Right atrium auricular region (tissue), 2 donors: Measurements from ENCODE around the gene KIAA1191. TPM values are rescaled to one million over a fixed set of nuclear protein-coding genes. Genes with fewer than 3 reads are reported as not detected.
"Not testable (repeated sequence)": the region's sequence is repeated elsewhere in the genome, so short reads cannot be mapped to it uniquely, and the experiment has no call there.

ENCODE experiments used
- DNase-seq: peaks from one replicate; pipeline ENCODE4 v3.0.0-alpha.2; 2019; ENCODE audit warnings: low spot score
- H3K27ac ChIP-seq, 2 donors: fragments of 200-600 bp; sonication (generic); 1 replicate in 1 of 2; 2 replicates in 1 of 2; pipeline ENCODE4 v1.5.1; 2016 to 2019
- H3K27me3 ChIP-seq, 2 donors: fragments of 200-600 bp; sonication (generic); one replicate each; pipeline versions ENCODE4 v1.5.1 to v1.6.0; 2017 to 2019
- H3K36me3 ChIP-seq: fragments of 200-600 bp; sonication (generic); one replicate; pipeline ENCODE4 v1.5.1; 2016
- H3K4me1 ChIP-seq, 2 donors: fragments of 200-600 bp; sonication (generic); one replicate each; pipeline versions ENCODE4 v1.5.1 to v1.6.0; 2017 to 2019
- H3K4me3 ChIP-seq, 2 donors: fragments of 200-600 bp; sonication (generic); 1 replicate in 1 of 2; 2 replicates in 1 of 2; pipeline ENCODE4 v1.5.1; 2017 to 2019; ENCODE audit warnings: mild to moderate bottlenecking in 1 of 2, moderate library complexity in 1 of 2
- H3K9me3 ChIP-seq, 2 donors: fragments of 200-600 bp; sonication (generic); one replicate each; pipeline ENCODE4 v1.5.1; 2019
- microRNA counts, 2 donors: library from miRNA; unstranded; fragments of <30 nt; microRNA quantifications; one replicate each; lab custom pipeline; 2016 to 2017
- microRNA-seq, 2 donors: library from miRNA; unstranded; fragments of <30 nt; microRNA quantifications; one replicate each; pipeline ENCODE4, GENCODE V29; 2016 to 2017; ENCODE audit warnings: borderline number of aligned reads in 2 of 2, borderline replicate concordance in 1 of 2
- total RNA-seq, 2 donors: library from RNA; depleted of rRNA; stranded (reverse); fragments of >200 nt; gene quantifications; one replicate each; pipeline ENCODE4 v1.1.0, GENCODE V29; 2016
- TF ChIP-seq, protein P1 (sequence below), 2 donors: fragments of 200-600 bp; sonication (generic); IDR thresholded peaks; one replicate each; pipeline ENCODE4 v1.5.1; 2019; ENCODE audit warnings: antibody characterized with exemption in 2 of 2

Gene KIAA1191
- total RNA-seq, 2 donors from 2014 or later = 118 to 141 TPM

DNA sequence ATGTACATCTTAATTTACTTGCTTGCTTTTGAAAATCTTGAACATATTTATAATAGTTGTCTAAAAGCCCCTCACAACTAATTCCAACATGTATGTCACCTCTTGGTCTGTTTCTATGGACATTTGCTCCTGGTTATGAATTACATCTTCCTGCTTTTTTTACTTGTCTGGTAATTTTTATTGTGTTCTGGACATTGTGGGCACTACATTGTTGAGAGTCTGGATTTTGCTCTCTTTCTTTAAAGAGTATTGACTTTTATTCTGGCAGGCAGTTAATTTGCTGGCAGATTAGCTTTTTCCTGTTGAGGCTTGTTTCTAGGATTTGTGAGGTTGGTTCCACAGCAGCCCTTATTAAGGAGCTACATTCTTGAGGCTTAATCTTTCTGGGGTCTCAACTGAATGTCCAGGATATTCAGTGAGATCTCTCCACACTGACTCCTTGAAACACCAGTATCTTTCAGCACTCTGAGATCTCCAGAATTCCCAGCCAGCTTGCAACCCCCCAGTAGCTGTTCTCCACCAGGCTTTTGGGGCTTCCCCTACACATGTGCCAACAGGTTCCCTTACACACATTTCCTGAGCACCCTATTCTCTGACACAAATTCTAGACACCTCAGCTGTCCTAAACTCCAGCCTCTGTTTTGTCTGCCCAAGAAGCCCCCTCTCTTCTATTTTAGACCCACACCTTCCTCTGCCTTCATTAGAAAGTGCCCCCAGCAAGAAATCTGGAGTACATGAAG, 27.4 kb downstream of the KIAA1191 start:
- Histone ChIP-seq H3K36me3 (peaks cover 19% of the 10 kb centered on the region), H3K27me3 (no peaks in the 10 kb centered on the region), H3K27ac (no peak overlapping the region), H3K4me3 (no peak overlapping the region), H3K4me1 (no peaks in the 10 kb centered on the region), H3K9me3 (no peaks in the 10 kb centered on the region)
- DNase-seq = no peak
- TF ChIP-seq, protein P1, sequence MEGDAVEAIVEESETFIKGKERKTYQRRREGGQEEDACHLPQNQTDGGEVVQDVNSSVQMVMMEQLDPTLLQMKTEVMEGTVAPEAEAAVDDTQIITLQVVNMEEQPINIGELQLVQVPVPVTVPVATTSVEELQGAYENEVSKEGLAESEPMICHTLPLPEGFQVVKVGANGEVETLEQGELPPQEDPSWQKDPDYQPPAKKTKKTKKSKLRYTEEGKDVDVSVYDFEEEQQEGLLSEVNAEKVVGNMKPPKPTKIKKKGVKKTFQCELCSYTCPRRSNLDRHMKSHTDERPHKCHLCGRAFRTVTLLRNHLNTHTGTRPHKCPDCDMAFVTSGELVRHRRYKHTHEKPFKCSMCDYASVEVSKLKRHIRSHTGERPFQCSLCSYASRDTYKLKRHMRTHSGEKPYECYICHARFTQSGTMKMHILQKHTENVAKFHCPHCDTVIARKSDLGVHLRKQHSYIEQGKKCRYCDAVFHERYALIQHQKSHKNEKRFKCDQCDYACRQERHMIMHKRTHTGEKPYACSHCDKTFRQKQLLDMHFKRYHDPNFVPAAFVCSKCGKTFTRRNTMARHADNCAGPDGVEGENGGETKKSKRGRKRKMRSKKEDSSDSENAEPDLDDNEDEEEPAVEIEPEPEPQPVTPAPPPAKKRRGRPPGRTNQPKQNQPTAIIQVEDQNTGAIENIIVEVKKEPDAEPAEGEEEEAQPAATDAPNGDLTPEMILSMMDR (IDR thresholded peaks at IDR 0.05) = no peak

DNA sequence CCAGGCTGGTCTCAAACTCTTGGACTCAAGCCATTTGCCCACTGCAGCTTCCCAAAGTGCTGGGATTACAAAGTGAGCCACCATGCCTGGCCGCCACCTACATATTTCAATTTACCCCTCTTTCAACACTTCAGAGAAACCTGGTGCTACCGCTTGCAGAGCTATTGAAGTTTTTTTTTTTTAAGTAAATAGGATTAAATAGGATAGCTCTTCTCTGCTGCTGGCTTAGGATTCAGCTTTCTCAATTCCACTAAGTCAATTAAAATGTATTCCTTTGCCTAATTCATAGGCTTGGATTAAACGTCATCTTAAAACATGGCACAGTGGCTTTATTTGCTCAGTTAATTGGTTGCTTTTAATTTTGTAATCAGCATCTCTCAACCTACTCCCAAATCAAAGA, 41.0 kb downstream of the KIAA1191 start:
- H3K27ac ChIP-seq = no peak overlapping the region
- no peak overlapping the region for H3K4me3 ChIP-seq
- H3K27me3 ChIP-seq = no peaks in the 10 kb centered on the region
- TF ChIP-seq, protein P1 (IDR thresholded peaks at IDR 0.05) = no peak
- H3K9me3 ChIP-seq = no peaks in the 10 kb centered on the region
- no peaks in the 10 kb centered on the region for H3K4me1 ChIP-seq
- no peak for DNase-seq
- H3K36me3 ChIP-seq = peaks cover 4% of the 10 kb centered on the region

DNA sequence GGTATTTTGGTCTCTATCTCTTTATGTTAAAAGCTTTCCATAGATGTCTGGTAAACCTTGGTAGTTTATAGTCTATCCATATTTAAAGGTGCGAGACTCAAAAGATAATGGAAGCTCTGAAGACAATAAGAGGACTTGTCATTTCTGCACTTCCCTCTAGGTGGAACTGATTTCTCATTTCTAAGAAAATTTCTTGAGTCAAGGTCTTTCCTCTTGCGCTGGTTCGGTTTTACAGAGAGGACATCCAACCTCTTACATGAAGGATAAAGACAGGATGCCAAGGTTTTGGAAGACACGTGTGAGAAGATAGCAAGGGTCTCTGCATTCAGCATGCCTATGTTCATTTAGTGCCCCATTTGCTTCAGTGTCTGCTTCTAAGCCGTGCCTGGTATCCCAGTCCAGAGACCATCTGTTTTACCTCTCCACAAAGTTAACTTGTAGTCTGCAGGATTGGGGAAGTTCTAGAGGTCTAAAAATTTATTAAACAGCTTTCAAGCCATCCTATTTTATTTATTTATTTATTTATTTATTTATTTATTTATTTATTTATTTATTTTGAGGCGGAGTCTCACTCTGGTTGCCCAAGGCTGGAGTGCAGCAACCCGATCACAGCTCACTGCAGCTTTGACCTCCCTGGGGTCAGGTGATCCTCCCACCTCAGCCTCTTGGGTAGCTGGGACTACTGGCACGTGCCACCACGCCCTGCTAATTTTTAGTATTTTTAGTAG, 41.6 kb downstream of the KIAA1191 start:
- no peaks in the 10 kb centered on the region for H3K4me1 ChIP-seq
- no peak overlapping the region for H3K4me3 ChIP-seq
- no peaks in the 10 kb centered on the region for H3K9me3 ChIP-seq
- no peak overlapping the region for H3K27ac ChIP-seq
- H3K27me3 ChIP-seq = no peaks in the 10 kb centered on the region
- H3K36me3 ChIP-seq = peaks cover 4% of the 10 kb centered on the region
- TF ChIP-seq, protein P1 (IDR thresholded peaks at IDR 0.05) = peak in 1 of 2 donors; percentile 43
- no peak for DNase-seq

DNA sequence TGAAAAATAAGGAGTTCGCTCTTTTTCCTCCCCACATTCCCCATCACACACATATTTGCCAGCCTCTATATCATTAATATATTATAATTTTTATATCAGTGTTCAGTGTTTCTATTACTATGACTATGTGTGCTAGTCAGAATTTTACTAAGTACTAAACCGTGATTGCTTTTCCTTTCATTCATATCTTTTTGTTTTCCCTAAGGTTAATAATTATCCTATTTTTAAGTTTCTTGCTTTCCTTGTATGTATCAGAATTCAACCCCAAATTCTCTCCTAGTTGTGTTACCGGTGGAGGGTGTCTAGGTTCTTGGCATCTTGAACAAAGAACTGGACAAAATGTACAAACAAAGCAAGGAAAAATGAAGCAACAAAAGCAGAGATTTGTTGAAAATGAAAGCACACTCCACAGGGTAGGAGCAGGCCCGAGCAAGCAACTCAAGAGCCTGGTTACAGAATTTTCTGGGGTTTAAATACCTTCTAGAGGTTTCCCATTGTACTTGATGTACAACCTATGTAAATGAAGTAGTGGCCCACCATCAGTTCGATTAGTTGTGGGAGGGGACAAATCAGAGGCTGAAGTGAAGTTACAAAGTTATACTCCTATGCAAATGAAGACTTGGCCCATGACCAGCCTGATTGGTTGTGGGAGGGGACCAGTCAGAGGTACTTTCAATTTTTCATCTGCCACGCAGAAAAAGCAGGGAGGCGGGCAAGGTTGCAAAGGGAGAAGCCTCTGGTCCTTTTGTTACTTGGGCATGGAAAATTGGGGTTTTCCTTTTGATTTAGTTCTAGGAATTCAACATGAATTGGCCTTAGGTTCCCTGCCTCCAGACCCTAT, 43.8 kb downstream of the KIAA1191 start:
- H3K27me3 ChIP-seq = no peaks in the 10 kb centered on the region
- H3K4me3 ChIP-seq = no peak overlapping the region
- no peak for DNase-seq
- H3K9me3 ChIP-seq = no peaks in the 10 kb centered on the region
- no peaks in the 10 kb centered on the region for H3K4me1 ChIP-seq
- TF ChIP-seq, protein P1 (IDR thresholded peaks at IDR 0.05) = no peak
- H3K36me3 ChIP-seq = no peaks in the 10 kb centered on the region
- H3K27ac ChIP-seq = no peak overlapping the region

DNA sequence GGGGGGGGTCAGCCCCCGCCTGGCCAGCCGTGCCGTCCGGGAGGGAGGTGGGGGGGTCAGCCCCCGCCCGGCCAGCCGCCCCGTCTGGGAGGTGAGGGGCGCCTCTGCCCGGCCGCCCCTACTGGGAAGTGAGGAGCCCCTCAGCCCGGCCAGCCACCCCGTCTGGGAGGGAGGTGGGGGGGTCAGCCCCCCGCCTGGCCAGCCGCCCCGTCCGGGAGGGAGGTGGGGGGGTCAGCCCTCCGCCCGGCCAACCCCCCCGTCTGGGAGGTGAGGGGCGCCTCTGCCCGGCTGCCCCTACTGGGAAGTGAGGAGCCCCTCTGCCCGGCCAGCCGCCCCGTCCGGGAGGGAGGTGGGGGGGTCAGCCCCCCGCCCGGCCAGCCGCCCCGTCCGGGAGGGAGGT, 56.2 kb downstream of the KIAA1191 start:
- H3K4me1 ChIP-seq, DNase-seq, H3K4me3 ChIP-seq, H3K36me3 ChIP-seq, H3K27ac ChIP-seq, H3K9me3 ChIP-seq, H3K27me3 ChIP-seq: not testable (repeated sequence)

MicroRNAs within 50 kb of the gene (microRNA counts, 767-probe panel; counts per million panel counts)
- 0 to 178 counts per million in 2 donors for microRNA hsa-miR-1271-5p (lab: Ali Mortazavi, UCI)

Small RNA genes lying within 50 kb of the gene (microRNA-seq; reads per million reads assigned to microRNA genes)
- gene MIR1271 = 8.5 to 9.2 reads per million in 2 donors

Other genes starting within 250 kb of the KIAA1191 start
- gene SIMC1, start 123.3 kb downstream of the KIAA1191 start, total RNA-seq = 1 to 10 TPM; 5.2 to 9.1 TPM
- 1 to 10 TPM; 4.0 to 5.8 TPM for gene ARL10, start 3.7 kb upstream of the KIAA1191 start, total RNA-seq
- 10 to 100 TPM; 11.8 to 16.0 TPM for gene NOP16, start 26.8 kb upstream of the KIAA1191 start, total RNA-seq
- 100 to 1,000 TPM; 231 to 249 TPM for gene HIGD2A, start 27.0 kb upstream of the KIAA1191 start, total RNA-seq
- gene CLTB, start 54.8 kb upstream of the KIAA1191 start, total RNA-seq = 100 to 1,000 TPM; 241 to 341 TPM
- 10 to 100 TPM; 14.4 to 19.5 TPM for gene FAF2, start 86.6 kb upstream of the KIAA1191 start, total RNA-seq
- gene RNF44, start 175.6 kb upstream of the KIAA1191 start, total RNA-seq = 10 to 100 TPM; 10.7 to 12.4 TPM
- gene CDHR2, start 187.6 kb upstream of the KIAA1191 start, total RNA-seq = under 1 TPM in 1 of 2 donors, not detected in 1; 0.12 TPM
- gene GPRIN1, start 248.4 kb upstream of the KIAA1191 start, total RNA-seq = under 1 TPM; 0.22 to 0.79 TPM